ENCODE measurements around the gene MCM9. TPM values are rescaled to one million over a fixed set of nuclear protein-coding genes. Genes with fewer than 3 reads are reported as not detected.

Gene MCM9
- total RNA-seq, 1 donor from 2014 or later = 10.1 TPM

- Histone ChIP-seq H3K4me2 (ENCODE audit: low read length) (no peak overlapping the region), H3K27me3 (ENCODE audit: insufficient read depth, low read length) (no peaks in the 10 kb centered on the region), H3K79me2 (ENCODE audit: insufficient read depth, low read length) (peaks cover 58% of the 10 kb centered on the region), H3K9me3 (ENCODE audit: insufficient read depth, low read depth, low read length) (no peaks in the 10 kb centered on the region), H4K20me1 (ENCODE audit: insufficient read depth, low read length) (no peaks in the 10 kb centered on the region), H3K27ac (ENCODE audit: low read depth, low read length) (no peak overlapping the region), H3K36me3 (ENCODE audit: insufficient read depth, low read length) (no peaks in the 10 kb centered on the region), H3K4me3 (ENCODE audit: insufficient read depth, low read depth, low read length) (no peak overlapping the region), H2AFZ (ENCODE audit: low read depth, low read length) (no peak overlapping the region), H3K9ac (ENCODE audit: low read length) (no peak overlapping the region), H3K4me1 (ENCODE audit: insufficient read depth, low read length) (peaks cover 1% of the 10 kb centered on the region)
- Mint-ChIP-seq H3K27ac (ENCODE audit: unreplicated experiment) (no peak overlapping the region), H3K4me1 (ENCODE audit: low read depth, unreplicated experiment) (no peaks in the 10 kb centered on the region), H3K36me3 (ENCODE audit: low read depth, unreplicated experiment) (no peaks in the 10 kb centered on the region), H3K4me3 (ENCODE audit: unreplicated experiment) (no peak overlapping the region), H3K9me3 (ENCODE audit: unreplicated experiment) (no peaks in the 10 kb centered on the region), H3K27me3 (ENCODE audit: low read depth, unreplicated experiment) (no peaks in the 10 kb centered on the region)
- FAIRE-seq (no peak), DNase-seq (ENCODE audit: low read depth) (no peak)
- TF ChIP-seq, protein P1, sequence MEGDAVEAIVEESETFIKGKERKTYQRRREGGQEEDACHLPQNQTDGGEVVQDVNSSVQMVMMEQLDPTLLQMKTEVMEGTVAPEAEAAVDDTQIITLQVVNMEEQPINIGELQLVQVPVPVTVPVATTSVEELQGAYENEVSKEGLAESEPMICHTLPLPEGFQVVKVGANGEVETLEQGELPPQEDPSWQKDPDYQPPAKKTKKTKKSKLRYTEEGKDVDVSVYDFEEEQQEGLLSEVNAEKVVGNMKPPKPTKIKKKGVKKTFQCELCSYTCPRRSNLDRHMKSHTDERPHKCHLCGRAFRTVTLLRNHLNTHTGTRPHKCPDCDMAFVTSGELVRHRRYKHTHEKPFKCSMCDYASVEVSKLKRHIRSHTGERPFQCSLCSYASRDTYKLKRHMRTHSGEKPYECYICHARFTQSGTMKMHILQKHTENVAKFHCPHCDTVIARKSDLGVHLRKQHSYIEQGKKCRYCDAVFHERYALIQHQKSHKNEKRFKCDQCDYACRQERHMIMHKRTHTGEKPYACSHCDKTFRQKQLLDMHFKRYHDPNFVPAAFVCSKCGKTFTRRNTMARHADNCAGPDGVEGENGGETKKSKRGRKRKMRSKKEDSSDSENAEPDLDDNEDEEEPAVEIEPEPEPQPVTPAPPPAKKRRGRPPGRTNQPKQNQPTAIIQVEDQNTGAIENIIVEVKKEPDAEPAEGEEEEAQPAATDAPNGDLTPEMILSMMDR (IDR thresholded peaks at IDR 0.05; ENCODE audit: insufficient read depth, low read depth, low read length) = no peak
- no peak for TF ChIP-seq EZH2 (IDR thresholded peaks at IDR 0.05; ENCODE audit: insufficient read depth, low read length)
Observed at GRCh38 chr6:118882314-118882905, 52.5 kb downstream of the MCM9 start.

DNA sequence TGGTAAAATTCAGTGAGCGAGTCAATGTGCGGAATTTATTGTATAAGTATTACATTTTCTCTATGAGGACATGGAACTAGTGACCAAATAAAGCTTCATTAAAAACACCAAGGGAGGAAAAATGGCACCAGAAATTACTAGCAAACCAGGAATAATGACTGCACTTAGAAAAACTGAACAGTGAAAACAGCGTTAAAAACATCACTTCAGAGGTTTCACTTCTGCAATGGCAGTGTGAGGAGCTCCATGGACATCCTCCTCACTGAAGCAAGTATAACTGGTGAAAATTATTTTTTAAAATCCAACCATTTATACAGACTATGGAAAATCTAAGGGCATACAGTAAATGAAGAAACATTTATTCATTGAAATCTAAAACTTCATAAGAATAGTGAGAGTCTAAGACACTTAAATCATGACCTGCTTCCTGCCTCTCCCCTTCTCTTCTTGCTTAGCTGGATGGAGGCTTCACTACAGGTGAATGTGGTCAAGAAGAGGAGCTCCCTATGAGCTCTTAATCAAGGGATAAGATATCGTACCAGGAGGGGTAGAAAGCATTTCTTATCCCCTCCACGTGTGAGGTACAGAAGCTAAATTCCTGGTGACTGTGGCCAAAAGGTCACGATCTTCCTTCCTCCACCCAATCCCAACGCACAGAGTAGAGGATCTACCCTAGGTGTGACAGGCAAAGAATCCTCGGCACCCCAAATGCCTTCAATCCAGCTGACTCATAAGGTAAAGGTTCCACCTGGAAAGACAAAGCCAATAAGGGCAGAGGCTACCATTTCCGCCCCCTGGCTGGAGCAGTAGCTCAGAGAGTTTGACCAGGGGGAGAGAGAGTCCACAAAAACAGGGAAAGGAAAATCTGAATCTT is 53.3 kb downstream of the MCM9 start:
- Histone ChIP-seq H3K9me3 (ENCODE audit: insufficient read depth, low read depth, low read length) (no peaks in the 10 kb centered on the region), H3K79me2 (ENCODE audit: insufficient read depth, low read length) (peaks cover 53% of the 10 kb centered on the region)
- no peaks in the 10 kb centered on the region for H3K9me3 Mint-ChIP-seq (ENCODE audit: unreplicated experiment)

More for the DNA sequence above, 53.3 kb downstream of the MCM9 start:
- peaks cover 9% of the 10 kb centered on the region for H3K4me1 ChIP-seq (ENCODE audit: insufficient read depth, low read length)
- FAIRE-seq (no peak), DNase-seq (ENCODE audit: low read depth) (no peak)
- no peak overlapping the region for H3K9ac ChIP-seq (ENCODE audit: low read length)
- no peaks in the 10 kb centered on the region for H3K27me3 Mint-ChIP-seq (ENCODE audit: low read depth, unreplicated experiment)
- H2AFZ ChIP-seq (ENCODE audit: low read depth, low read length) = no peak overlapping the region
- no peak overlapping the region for H3K27ac Mint-ChIP-seq (ENCODE audit: unreplicated experiment)
- H3K4me3 Mint-ChIP-seq (ENCODE audit: unreplicated experiment) = no peak overlapping the region
- H3K36me3 Mint-ChIP-seq (ENCODE audit: low read depth, unreplicated experiment) = no peaks in the 10 kb centered on the region
- no peak overlapping the region for H3K27ac ChIP-seq (ENCODE audit: low read depth, low read length)
- no peak overlapping the region for H3K4me2 ChIP-seq (ENCODE audit: low read length)
- no peak for TF ChIP-seq EZH2 (IDR thresholded peaks at IDR 0.05; ENCODE audit: insufficient read depth, low read length)
- TF ChIP-seq, protein P1 (IDR thresholded peaks at IDR 0.05; ENCODE audit: insufficient read depth, low read depth, low read length) = no peak
- H3K36me3 ChIP-seq (ENCODE audit: insufficient read depth, low read length) = no peaks in the 10 kb centered on the region
- no peaks in the 10 kb centered on the region for H4K20me1 ChIP-seq (ENCODE audit: insufficient read depth, low read length)
- no peaks in the 10 kb centered on the region for H3K27me3 ChIP-seq (ENCODE audit: insufficient read depth, low read length)
- H3K4me1 Mint-ChIP-seq (ENCODE audit: low read depth, unreplicated experiment) = peaks cover 5% of the 10 kb centered on the region
- no peak overlapping the region for H3K4me3 ChIP-seq (ENCODE audit: insufficient read depth, low read depth, low read length)

Measured in astrocyte (in vitro differentiated cells and primary cell).